A549 (cell line): ENCODE data around the gene GATB. TPM values are rescaled to one million over a fixed set of nuclear protein-coding genes. Genes with fewer than 3 reads are reported as not detected.

Experiments used
- ATAC-seq, 2 experiments: fragments of 200-7000 bp in 1 of 2; fragments of >200 bp in 1 of 2; cut with Nextera tagmentation in 1 of 2; cut with Tn5 transposase in 1 of 2; 3 replicates each; pipeline versions ENCODE4 v1.8.0 to v1.9.1; 2018 to 2020; ENCODE audit warnings: mild to moderate bottlenecking in 1 of 2, moderate library complexity in 1 of 2
- CTCF ChIA-PET: fragments of 300-600 bp; sonication (Branson Sonifier 250); formaldehyde crosslinking; extraction: SDS; loops from one replicate; lab custom pipeline; 2021; ENCODE audit warnings: antibody characterized with exemption, inconsistent platforms; lab: Yijun Ruan, JAX
- POLR2A ChIA-PET: fragments of 350-600 bp; formaldehyde crosslinking; extraction: SDS; loops from one replicate; lab custom pipeline; 2021; ENCODE audit warnings: antibody characterized with exemption, inconsistent platforms; lab: Yijun Ruan, JAX
- DNase-seq, 2 experiments: peaks; one replicate each; pipeline versions ENCODE4 v3.0.0 to v3.0.0-alpha.2; 2011 to 2016; ENCODE audit warnings: low read depth in 1 of 2, low spot score in 1 of 2
- FAIRE-seq: peaks from 2 replicates; lab custom pipeline; 2011; peaks lifted over from hg19 to GRCh38; lab: Jason Lieb, UNC
- H3K27ac ChIP-seq, 2 experiments: fragments of >200 bp; sonication (Bioruptor Twin); formaldehyde crosslinking; 3 replicates each; pipeline ENCODE4 v1.5.1; 2016 to 2017
- H3K4me1 ChIP-seq: fragments of >200 bp; sonication (Bioruptor Twin); formaldehyde crosslinking; 3 replicates; pipeline ENCODE4 v1.6.1; 2016
- H3K4me2 ChIP-seq: fragments of >200 bp; sonication (Bioruptor Twin); formaldehyde crosslinking; 3 replicates; pipeline ENCODE4 v1.6.1; 2016
- H3K4me3 ChIP-seq: fragments of >200 bp; sonication (Bioruptor Twin); formaldehyde crosslinking; 3 replicates; pipeline ENCODE4 v1.5.1; 2016
- H3K9me3 ChIP-seq: fragments of >200 bp; sonication (Bioruptor Twin); formaldehyde crosslinking; 3 replicates; pipeline ENCODE4 v1.6.1; 2016
- ATOH8 ChIP-seq: fragments of 250-450 bp; sonication (Bioruptor Pico); IDR thresholded peaks from 2 replicates; pipeline ENCODE4 v1.5.0; 2020; ENCODE audit warnings: low read depth, mild to moderate bottlenecking, moderate library complexity
- CBX2 ChIP-seq: fragments of 200-600 bp; sonication (generic); IDR thresholded peaks from 2 replicates; pipeline ENCODE4 v1.6.1; 2016; ENCODE audit warnings: low read depth, mild to moderate bottlenecking, borderline replicate concordance
- CEBPB ChIP-seq, 2 experiments: fragments of >200 bp in 1 of 2; sonication (Bioruptor Twin) in 1 of 2; formaldehyde crosslinking in 1 of 2; IDR thresholded peaks; 2 replicates each; pipeline ENCODE4 v1.6.1; 2012 to 2016
- CHD4 ChIP-seq: fragments of 200-600 bp; sonication (generic); IDR thresholded peaks from 2 replicates; pipeline ENCODE4 v1.6.1; 2016; ENCODE audit warnings: antibody characterized with exemption, mild to moderate bottlenecking, borderline replicate concordance
- E2F6 ChIP-seq: IDR thresholded peaks from 2 replicates; pipeline ENCODE4 v1.6.1; 2012; ENCODE audit warnings: low read depth, borderline replicate concordance
- EHF ChIP-seq: fragments of 250-450 bp; sonication (Bioruptor Pico); IDR thresholded peaks from 2 replicates; pipeline ENCODE4 v1.5.0; 2020; ENCODE audit warnings: mild to moderate bottlenecking
- ELK1 ChIP-seq: fragments of 150-350 bp; IDR thresholded peaks from 2 replicates; pipeline ENCODE4 v1.6.1; 2014; ENCODE audit warnings: low read depth, mild to moderate bottlenecking, low read length
- FOSL2 ChIP-seq, 2 experiments: fragments of 450-650 bp in 1 of 2; fragments of >200 bp in 1 of 2; sonication (Bioruptor Twin) in 1 of 2; formaldehyde crosslinking; IDR thresholded peaks; 2 replicates each; pipeline versions ENCODE4 v1.5.0 to v1.6.1; 2016 to 2020; ENCODE audit warnings: mild to moderate bottlenecking in 1 of 2, moderate library complexity in 1 of 2
- FOXS1 ChIP-seq: fragments of 250-450 bp; sonication (Bioruptor Pico); IDR thresholded peaks from 2 replicates; pipeline ENCODE4 v1.5.0; 2020; ENCODE audit warnings: mild to moderate bottlenecking, moderate library complexity
- GATA3 ChIP-seq: IDR thresholded peaks from 2 replicates; pipeline ENCODE4 v1.6.1; 2012; ENCODE audit warnings: borderline replicate concordance
- HDAC2 ChIP-seq: fragments of 200-600 bp; sonication (generic); IDR thresholded peaks from 2 replicates; pipeline ENCODE4 v1.6.1; 2016
- HOXA7 ChIP-seq: fragments of 250-450 bp; sonication (Bioruptor Pico); IDR thresholded peaks from 2 replicates; pipeline ENCODE4 v1.5.0; 2020; ENCODE audit warnings: mild to moderate bottlenecking, moderate library complexity
- KDM5A ChIP-seq: fragments of 200-600 bp; sonication (generic); IDR thresholded peaks from 2 replicates; pipeline ENCODE4 v1.6.1; 2016; ENCODE audit warnings: antibody characterized with exemption, mild to moderate bottlenecking
- MAFK ChIP-seq: fragments of 450-650 bp; IDR thresholded peaks from 2 replicates; pipeline ENCODE4 v1.6.1; 2014; ENCODE audit not compliant: partially characterized antibody
- NFE2L2 ChIP-seq: fragments of 150-350 bp; conservative IDR thresholded peaks from 2 replicates; pipeline ENCODE4 v1.6.1; 2014; ENCODE audit warnings: low read length
- RAD21 ChIP-seq, 2 experiments: fragments of >200 bp in 1 of 2; sonication (Bioruptor Twin) in 1 of 2; formaldehyde crosslinking in 1 of 2; IDR thresholded peaks in 1 of 2; conservative IDR thresholded peaks in 1 of 2; 2 replicates in 1 of 2; 3 replicates in 1 of 2; pipeline ENCODE4 v1.6.1; 2012 to 2018; ENCODE audit warnings: inconsistent platforms in 1 of 2
- SREBF2 ChIP-seq: fragments of 450-650 bp; IDR thresholded peaks from 2 replicates; pipeline ENCODE4 v1.6.1; 2014; ENCODE audit warnings: mild to moderate bottlenecking, moderate library complexity
- TFCP2L1 ChIP-seq: fragments of 250-450 bp; sonication (Bioruptor Pico); IDR thresholded peaks from 2 replicates; pipeline ENCODE4 v1.5.0; 2021; ENCODE audit warnings: mild to moderate bottlenecking
- USF2 ChIP-seq: fragments of 450-650 bp; IDR thresholded peaks from 2 replicates; pipeline ENCODE4 v1.6.1; 2014; ENCODE audit warnings: antibody characterized with exemption
- ZNF302 ChIP-seq: fragments of 250-450 bp; sonication (Bioruptor Pico); IDR thresholded peaks from 2 replicates; pipeline ENCODE4 v1.9.0; 2021; ENCODE audit warnings: inconsistent platforms, mild to moderate bottlenecking, moderate library complexity
- WGBS: methylation state at CpG from one replicate; pipeline ENCODE4 v1.1.6; 2017; ENCODE audit errors: missing lambda C conversion rate; 5-methylcytosine and 5-hydroxymethylcytosine counted together
- polyA plus RNA-seq, 4 experiments: library from polyadenylated mRNA; depleted of rRNA in 3 of 4; stranded (reverse); fragments of >200 nt; fragmentation: RNase III in 1 of 4; extraction: RNeasy Plus Mini Kit Qiagen cat#74134 plus additional on column Dnase treatment in 1 of 4; gene quantifications; 2 replicates in 3 of 4; 3 replicates in 1 of 4; pipeline ENCODE4 v1.2.3, GENCODE V29; 2011 to 2017
- TF ChIP-seq, protein P1 (sequence below): fragments of >200 bp; sonication (Bioruptor Twin); formaldehyde crosslinking; IDR thresholded peaks from 2 replicates; pipeline ENCODE4 v1.6.1; 2016

GATB gene
- polyA plus RNA-seq, 2 of the 4 experiments (the other 2 are of a cell fraction): 12.1 to 17.8 TPM

- H3K27ac ChIP-seq: no peak overlapping the region
- no peaks in the 10 kb centered on the region for H3K4me1 ChIP-seq
- no peak for TF ChIP-seq ATOH8
- TF ChIP-seq CBX2: no peak
- no peak for TF ChIP-seq ELK1
- TF ChIP-seq, all 56 proteins: peak for 0
- ChIA-PET CTCF (no interaction called here), POLR2A (no interaction called here)
- ATAC-seq: no peak
- no peak for FAIRE-seq
- no peak for DNase-seq
- H3K4me3 ChIP-seq: no peak overlapping the region
- H3K9me3 ChIP-seq: no peaks in the 10 kb centered on the region
- no peak overlapping the region for H3K4me2 ChIP-seq
- 83% methylated on average over 4 of the region's 4 CpGs for WGBS
Measured at GRCh38 chr4:151690876-151691275, 69.9 kb downstream of the GATB start.

- Histone ChIP-seq H3K9me3 (no peaks in the 10 kb centered on the region), H3K4me1 (no peaks in the 10 kb centered on the region), H3K27ac (no peak overlapping the region)
- POLR2A ChIA-PET: no interaction called here
- WGBS: 48% methylated on average over 4 of the region's 4 CpGs
- ATAC-seq: no peak
- TF ChIP-seq ZNF302 (no peak), ELK1 (no peak), GATA3 (no peak), MAFK (no peak), NFE2L2 (no peak), FOXS1 (no peak), SREBF2 (no peak), USF2 (no peak), RAD21 (conservative IDR thresholded peaks at IDR 0.05 in 1 of 2, IDR thresholded peaks at IDR 0.05 in 1 of 2) (no peak), CBX2 (no peak), HDAC2 (no peak), KDM5A (no peak), EHF (no peak), HOXA7 (CRISPR knock-in tag) (no peak), CEBPB (IDR thresholded peaks at IDR 0.05) (no peak), FOSL2 (IDR thresholded peaks at IDR 0.05) (no peak), FOSL2 (CRISPR knock-in tag; IDR thresholded peaks at IDR 0.05) (no peak), TFCP2L1 (CRISPR knock-in tag) (no peak), CHD4 (no peak), E2F6 (no peak)
- TF ChIP-seq, protein P1, sequence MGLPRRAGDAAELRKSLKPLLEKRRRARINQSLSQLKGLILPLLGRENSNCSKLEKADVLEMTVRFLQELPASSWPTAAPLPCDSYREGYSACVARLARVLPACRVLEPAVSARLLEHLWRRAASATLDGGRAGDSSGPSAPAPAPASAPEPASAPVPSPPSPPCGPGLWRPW: no peak
- TF ChIP-seq, all 56 proteins: peak for 0
- CTCF ChIA-PET: no interaction called here
- FAIRE-seq (no peak), DNase-seq (no peak)
- H3K4me2 ChIP-seq: no peak overlapping the region
- H3K4me3 ChIP-seq: no peak overlapping the region
Measured at GRCh38 chr4:151690164-151690870, 70.5 kb downstream of the GATB start.
